PC-9 (cell line): ENCODE results near the gene GARNL3. TPM values are rescaled to one million over a fixed set of nuclear protein-coding genes. Genes with fewer than 3 reads are reported as not detected.

ENCODE experiments used
- BruUV-seq: library from RNA; stranded (reverse); fragments of 400-500 nt; replicated peaks from 2 replicates; lab custom pipeline; 2021; lab: Mats Ljungman, UMichigan
- CTCF ChIA-PET: fragments of 300-600 bp; sonication (Branson Sonifier 250); formaldehyde crosslinking; loops from one replicate; lab custom pipeline; 2022; ENCODE audit warnings: antibody characterized with exemption; lab: Charles Lee
- POLR2A ChIA-PET: fragments of 300-600 bp; sonication (Branson Sonifier 250); formaldehyde crosslinking; loops from one replicate; lab custom pipeline; 2022; ENCODE audit warnings: antibody characterized with exemption; ENCODE audit not compliant: unreplicated experiment; lab: Charles Lee
- DNase-seq, 2 experiments: peaks; one replicate each; pipeline versions ENCODE4 v3.0.0 to v3.0.0-alpha.2; 2015 to 2022; ENCODE audit warnings: mixed read lengths in 1 of 2
- H2AFZ ChIP-seq: fragments of 200-600 bp; sonication (generic); 2 replicates; pipeline ENCODE4 v1.8.1; 2017; ENCODE audit warnings: antibody characterized with exemption
- H3F3A ChIP-seq: fragments of 200-600 bp; sonication (generic); 2 replicates; pipeline ENCODE4 v1.8.1; 2017; ENCODE audit warnings: antibody characterized with exemption, mild to moderate bottlenecking, low read depth; ENCODE audit not compliant: insufficient read depth
- H3K27ac ChIP-seq: fragments of 200-600 bp; sonication (generic); 2 replicates; pipeline ENCODE4 v1.6.1; 2016; ENCODE audit warnings: mixed run types
- H3K27me3 ChIP-seq: fragments of 200-600 bp; sonication (generic); 2 replicates; pipeline ENCODE4 v1.6.1; 2016; ENCODE audit warnings: low read depth, mixed run types; ENCODE audit not compliant: insufficient read depth
- H3K36me3 ChIP-seq: fragments of 200-600 bp; sonication (generic); 2 replicates; pipeline ENCODE4 v1.6.1; 2016; ENCODE audit warnings: low read depth, mixed run types
- H3K4me1 ChIP-seq: fragments of 200-600 bp; sonication (generic); replicated peaks from 2 replicates; pipeline ENCODE4 v1.6.1; 2016; ENCODE audit warnings: mixed run types; ENCODE audit not compliant: insufficient read depth
- H3K4me2 ChIP-seq: fragments of 200-600 bp; sonication (generic); 2 replicates; pipeline ENCODE4 v1.6.1; 2017; ENCODE audit warnings: mixed run types
- H3K4me3 ChIP-seq: fragments of 200-600 bp; sonication (generic); 2 replicates; pipeline ENCODE4 v1.6.1; 2016; ENCODE audit warnings: mixed run types
- H3K79me2 ChIP-seq: fragments of 200-600 bp; sonication (generic); 2 replicates; pipeline ENCODE4 v1.6.1; 2017; ENCODE audit warnings: low read depth, mixed run types
- H3K9me2 ChIP-seq: fragments of 200-600 bp; sonication (generic); 2 replicates; pipeline ENCODE4 v1.8.1; 2017; ENCODE audit warnings: mild to moderate bottlenecking; ENCODE audit not compliant: insufficient read depth
- H3K9me3 ChIP-seq: fragments of 200-600 bp; sonication (generic); 2 replicates; pipeline ENCODE4 v1.8.1; 2016; ENCODE audit warnings: low read depth; ENCODE audit not compliant: insufficient read depth
- H4K20me1 ChIP-seq: fragments of 200-600 bp; sonication (generic); 2 replicates; pipeline ENCODE4 v1.8.1; 2017; ENCODE audit not compliant: insufficient read depth
- EZH2 ChIP-seq: fragments of 200-600 bp; sonication (generic); IDR thresholded peaks from 2 replicates; pipeline ENCODE4 v1.8.0; 2017; ENCODE audit warnings: antibody characterized with exemption, low read depth
- intact Hi-C: fragments of 100-400 bp; cut with micrococcal nuclease; formaldehyde crosslinking; loops from one replicate; pipeline ENCODE4 v1.10.0; 2022; ENCODE audit not compliant: unreplicated experiment
- total RNA-seq: library from RNA; stranded (reverse); gene quantifications from 2 replicates; pipeline ENCODE4 v1.2.3, GENCODE V29; 2021
- TF ChIP-seq, protein P1 (sequence below): fragments of 200-600 bp; sonication (generic); conservative IDR thresholded peaks from 2 replicates; pipeline ENCODE4 v1.6.1; 2017; ENCODE audit warnings: mixed run types, antibody characterized with exemption, mild to moderate bottlenecking, moderate library complexity

GARNL3 gene
- total RNA-seq, 1 experiment from 2014 or later: 10.8 TPM

DNA sequence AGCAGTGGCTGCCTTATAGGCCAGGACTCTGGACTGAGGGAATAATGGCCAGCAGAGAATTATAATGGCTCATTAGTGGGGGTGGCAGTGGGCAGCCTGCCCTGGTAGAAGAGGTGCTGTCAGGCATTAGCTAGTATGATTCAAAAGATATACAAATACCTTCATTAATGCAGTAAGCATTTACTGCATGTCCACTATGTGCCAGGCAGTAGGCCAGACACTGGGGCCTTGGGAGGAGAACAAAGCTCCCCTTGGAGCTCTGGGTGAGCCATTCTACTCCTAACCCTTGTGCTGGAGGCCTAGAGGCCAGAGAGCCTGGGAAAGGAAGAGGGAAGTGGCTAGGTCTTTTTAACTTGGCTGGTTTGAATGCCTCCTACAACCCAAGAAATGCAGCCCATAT, 2.0 kb upstream of the GARNL3 start:
- BruUV-seq: no TSS peak
- Histone ChIP-seq H3K36me3 (no peaks in the 10 kb centered on the region), H3K4me3 (no peak overlapping the region), H4K20me1 (no peaks in the 10 kb centered on the region), H2AFZ (no peak overlapping the region), H3K9me3 (no peaks in the 10 kb centered on the region), H3F3A (no peaks in the 10 kb centered on the region), H3K27me3 (no peaks in the 10 kb centered on the region), H3K9me2 (no peaks in the 10 kb centered on the region; the same call in 1 of the 2 replicates), H3K4me2 (no peak overlapping the region), H3K79me2 (no peaks in the 10 kb centered on the region), H3K4me1 (no peaks in the 10 kb centered on the region), H3K27ac (no peak overlapping the region)
- intact Hi-C loops: no loop called here
- TF ChIP-seq EZH2: no peak
- TF ChIP-seq, protein P1, sequence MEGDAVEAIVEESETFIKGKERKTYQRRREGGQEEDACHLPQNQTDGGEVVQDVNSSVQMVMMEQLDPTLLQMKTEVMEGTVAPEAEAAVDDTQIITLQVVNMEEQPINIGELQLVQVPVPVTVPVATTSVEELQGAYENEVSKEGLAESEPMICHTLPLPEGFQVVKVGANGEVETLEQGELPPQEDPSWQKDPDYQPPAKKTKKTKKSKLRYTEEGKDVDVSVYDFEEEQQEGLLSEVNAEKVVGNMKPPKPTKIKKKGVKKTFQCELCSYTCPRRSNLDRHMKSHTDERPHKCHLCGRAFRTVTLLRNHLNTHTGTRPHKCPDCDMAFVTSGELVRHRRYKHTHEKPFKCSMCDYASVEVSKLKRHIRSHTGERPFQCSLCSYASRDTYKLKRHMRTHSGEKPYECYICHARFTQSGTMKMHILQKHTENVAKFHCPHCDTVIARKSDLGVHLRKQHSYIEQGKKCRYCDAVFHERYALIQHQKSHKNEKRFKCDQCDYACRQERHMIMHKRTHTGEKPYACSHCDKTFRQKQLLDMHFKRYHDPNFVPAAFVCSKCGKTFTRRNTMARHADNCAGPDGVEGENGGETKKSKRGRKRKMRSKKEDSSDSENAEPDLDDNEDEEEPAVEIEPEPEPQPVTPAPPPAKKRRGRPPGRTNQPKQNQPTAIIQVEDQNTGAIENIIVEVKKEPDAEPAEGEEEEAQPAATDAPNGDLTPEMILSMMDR: no peak
- DNase-seq: no peak
- POLR2A ChIA-PET: no interaction called here
- CTCF ChIA-PET: no interaction called here

DNA sequence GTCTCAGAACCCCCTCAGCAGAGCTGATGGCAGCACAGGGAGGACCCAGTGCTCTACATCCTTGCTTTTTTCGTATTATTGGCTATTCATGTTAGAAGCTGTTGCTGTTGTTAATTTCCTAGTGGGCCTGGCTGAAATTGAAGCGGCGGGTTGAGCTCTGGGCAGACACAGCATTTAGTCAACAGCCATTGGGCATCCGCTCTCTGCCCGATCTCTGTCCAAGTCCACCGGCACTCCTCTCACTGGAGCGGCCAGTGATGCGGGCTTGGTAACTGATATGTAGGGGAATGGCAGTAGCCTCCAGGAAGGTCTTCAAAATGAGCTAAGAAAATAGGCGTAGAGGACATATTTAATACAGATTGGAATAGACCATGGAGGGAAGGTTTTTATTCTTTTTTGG, 1.3 kb upstream of the GARNL3 start:
- H3K4me2 ChIP-seq: no peak overlapping the region
- H3K27ac ChIP-seq: no peak overlapping the region
- CTCF ChIA-PET: no interaction called here
- no peaks in the 10 kb centered on the region for H3K36me3 ChIP-seq
- POLR2A ChIA-PET: no interaction called here
- no peak for TF ChIP-seq EZH2
- TF ChIP-seq, protein P1: no peak
- no peaks in the 10 kb centered on the region; the same call in 1 of the 2 replicates for H3K9me2 ChIP-seq
- intact Hi-C loops: no loop called here
- BruUV-seq: no TSS peak
- H3K9me3 ChIP-seq: no peaks in the 10 kb centered on the region
- H3K4me3 ChIP-seq: no peak overlapping the region
- no peaks in the 10 kb centered on the region for H3F3A ChIP-seq
- DNase-seq: no peak
- no peaks in the 10 kb centered on the region for H3K4me1 ChIP-seq
- no peaks in the 10 kb centered on the region for H3K79me2 ChIP-seq
- no peaks in the 10 kb centered on the region for H4K20me1 ChIP-seq
- no peaks in the 10 kb centered on the region for H3K27me3 ChIP-seq
- H2AFZ ChIP-seq: no peak overlapping the region

DNA sequence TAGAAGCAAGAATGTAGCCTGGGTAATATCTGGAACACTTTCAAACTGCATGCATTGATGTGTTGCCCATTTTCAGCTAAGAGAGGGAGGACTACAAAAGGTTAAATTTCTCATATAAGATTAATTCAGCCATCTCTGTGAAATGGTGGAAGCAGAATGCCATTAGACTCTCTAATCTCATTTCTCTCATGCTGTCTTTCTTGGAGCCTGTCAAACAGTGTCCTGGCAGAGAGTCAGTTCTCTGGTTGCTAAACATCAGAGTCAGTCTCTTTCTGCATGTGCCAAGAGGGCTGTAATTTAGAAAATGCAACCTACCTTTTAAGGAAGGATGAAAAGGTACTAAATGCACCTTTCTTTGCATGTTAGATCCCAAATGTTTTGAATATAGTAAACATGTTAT, 910 bp upstream of the GARNL3 start:
- no peaks in the 10 kb centered on the region for H3K4me1 ChIP-seq
- no peak overlapping the region for H3K4me3 ChIP-seq
- H3K9me3 ChIP-seq: no peaks in the 10 kb centered on the region
- no peaks in the 10 kb centered on the region for H3K36me3 ChIP-seq
- ChIA-PET POLR2A (no interaction called here), CTCF (no interaction called here)
- intact Hi-C loops: no loop called here
- no peak overlapping the region for H3K27ac ChIP-seq
- no peaks in the 10 kb centered on the region for H3K79me2 ChIP-seq
- H3F3A ChIP-seq: no peaks in the 10 kb centered on the region
- no peaks in the 10 kb centered on the region for H3K27me3 ChIP-seq
- BruUV-seq: no TSS peak
- H2AFZ ChIP-seq: no peak overlapping the region
- H3K9me2 ChIP-seq: no peaks in the 10 kb centered on the region; the same call in 1 of the 2 replicates
- DNase-seq: no peak
- TF ChIP-seq, protein P1: no peak
- TF ChIP-seq EZH2: no peak
- H3K4me2 ChIP-seq: no peak overlapping the region
- no peaks in the 10 kb centered on the region for H4K20me1 ChIP-seq
